Endodermal cell (in vitro differentiated cells): ENCODE data around the gene NPLOC4. TPM values are rescaled to one million over a fixed set of nuclear protein-coding genes. Genes with fewer than 3 reads are reported as not detected.

Source experiments
- DNase-seq: peaks from one replicate; pipeline ENCODE4 v3.0.0-alpha.2; 2017
- H3K27ac ChIP-seq: 2 replicates; pipeline ENCODE4 v1.5.1; 2013; ENCODE audit warnings: mild to moderate bottlenecking, low read depth, low read length, moderate library complexity
- H3K27me3 ChIP-seq: 2 replicates; pipeline ENCODE4 v1.6.1; 2013; ENCODE audit warnings: mild to moderate bottlenecking, low read length, moderate library complexity; ENCODE audit not compliant: insufficient read depth, control insufficient read depth, poor library complexity, severe bottlenecking
- H3K36me3 ChIP-seq: 2 replicates; pipeline ENCODE4 v1.7.0; 2013; ENCODE audit warnings: mild to moderate bottlenecking, low read length, moderate library complexity; ENCODE audit not compliant: control insufficient read depth, insufficient read depth
- H3K4me1 ChIP-seq: one replicate; pipeline ENCODE4 v1.7.0; 2013; ENCODE audit warnings: low read length; ENCODE audit not compliant: control insufficient read depth, insufficient read depth
- H3K4me3 ChIP-seq: 2 replicates; pipeline ENCODE4 v1.5.1; 2013; ENCODE audit warnings: mild to moderate bottlenecking, low read length, moderate library complexity
- H3K9ac ChIP-seq: 2 replicates; pipeline ENCODE4 v1.6.1; 2013; ENCODE audit warnings: mild to moderate bottlenecking, low read length, moderate library complexity; ENCODE audit not compliant: poor library complexity, severe bottlenecking; ENCODE audit errors: extremely low read depth
- H3K9me3 ChIP-seq: 2 replicates; pipeline ENCODE4 v1.6.1; 2013; ENCODE audit warnings: mild to moderate bottlenecking, low read length, moderate library complexity; ENCODE audit not compliant: control insufficient read depth
- H3K27ac Mint-ChIP-seq: 2 replicates; pipeline ENCODE4 v1.8.0; 2020; ENCODE audit warnings: mixed read lengths
- H3K27me3 Mint-ChIP-seq: 2 replicates; pipeline ENCODE4 v1.8.0; 2021; ENCODE audit warnings: mild to moderate bottlenecking, mixed read lengths; ENCODE audit not compliant: insufficient read depth
- H3K36me3 Mint-ChIP-seq: 2 replicates; pipeline ENCODE4 v1.8.0; 2020; ENCODE audit warnings: low read depth, mixed read lengths
- H3K4me1 Mint-ChIP-seq: 2 replicates; pipeline ENCODE4 v1.8.0; 2020; ENCODE audit warnings: mixed read lengths
- H3K4me3 Mint-ChIP-seq: 2 replicates; pipeline ENCODE4 v1.8.0; 2020; ENCODE audit warnings: mild to moderate bottlenecking, moderate library complexity, mixed read lengths
- H3K9me3 Mint-ChIP-seq: 2 replicates; pipeline ENCODE4 v1.8.0; 2020; ENCODE audit warnings: mild to moderate bottlenecking, mixed read lengths
- WGBS, 2 experiments: methylation state at CpG; one replicate each; pipeline versions ENCODE4 v1.1.5 to v1.1.7; 2013; ENCODE audit warnings: missing lambda C conversion rate in 2 of 2, mixed read lengths in 1 of 2; ENCODE audit not compliant: insufficient coverage in 1 of 2, insufficient read length in 1 of 2; 5-methylcytosine and 5-hydroxymethylcytosine counted together
- total RNA-seq, 2 donors: library from RNA; stranded (reverse); fragmentation: NEBNext Ultra II Directional in 1 of 2; extraction: Animal tissue kit (Norgen Biotek cat#: 25700) in 1 of 2; gene quantifications; 2 replicates in 1 of 2; 3 replicates in 1 of 2; pipeline ENCODE4 v1.2.1, GENCODE V29; 2021
- TF ChIP-seq, protein P1 (sequence below): fragments of 200-600 bp; sonication (generic); conservative IDR thresholded peaks from 2 replicates; pipeline ENCODE4 v1.5.0; 2021; ENCODE audit warnings: antibody characterized with exemption, mild to moderate bottlenecking

The NPLOC4 gene
- total RNA-seq, 2 donors from 2014 or later, result 113 to 118 TPM

DNA sequence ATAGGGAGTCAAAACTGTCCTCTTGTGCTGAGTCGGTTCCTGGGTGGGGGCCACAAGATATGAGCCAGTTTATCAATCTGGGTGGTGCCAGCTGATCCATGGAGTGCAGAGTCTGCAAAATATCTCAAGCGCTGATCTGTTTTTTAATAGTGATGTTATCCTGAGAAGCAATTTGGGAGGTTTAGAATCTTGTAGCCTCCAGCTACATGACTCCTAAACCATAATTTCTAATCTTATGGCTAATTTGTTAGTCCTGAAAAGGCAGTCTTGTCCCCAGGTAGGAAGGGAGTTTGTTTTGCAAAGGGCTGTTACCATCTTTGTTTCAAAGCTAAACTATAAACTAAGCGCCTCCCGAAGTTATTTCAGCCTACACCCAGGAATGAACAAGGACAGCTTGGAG lies 1.8 kb upstream of the NPLOC4 start:
- Histone ChIP-seq H3K4me1 (no peaks in the 10 kb centered on the region), H3K27me3 (no peaks in the 10 kb centered on the region), H3K27ac (no peak overlapping the region), H3K4me3 (no peak overlapping the region), H3K9ac (no peak overlapping the region), H3K36me3 (peaks cover 6% of the 10 kb centered on the region), H3K9me3 (no peaks in the 10 kb centered on the region)
- Mint-ChIP-seq H3K4me1 (peaks cover 5% of the 10 kb centered on the region), H3K27me3 (no peaks in the 10 kb centered on the region), H3K36me3 (peaks cover 7% of the 10 kb centered on the region), H3K9me3 (no peaks in the 10 kb centered on the region), H3K4me3 (no peak overlapping the region), H3K27ac (no peak overlapping the region)
- 98 to 100% methylated on average over 1 to 4 of the region's 4 CpGs for WGBS, 2 experiments
- no peak for DNase-seq
- TF ChIP-seq, protein P1, sequence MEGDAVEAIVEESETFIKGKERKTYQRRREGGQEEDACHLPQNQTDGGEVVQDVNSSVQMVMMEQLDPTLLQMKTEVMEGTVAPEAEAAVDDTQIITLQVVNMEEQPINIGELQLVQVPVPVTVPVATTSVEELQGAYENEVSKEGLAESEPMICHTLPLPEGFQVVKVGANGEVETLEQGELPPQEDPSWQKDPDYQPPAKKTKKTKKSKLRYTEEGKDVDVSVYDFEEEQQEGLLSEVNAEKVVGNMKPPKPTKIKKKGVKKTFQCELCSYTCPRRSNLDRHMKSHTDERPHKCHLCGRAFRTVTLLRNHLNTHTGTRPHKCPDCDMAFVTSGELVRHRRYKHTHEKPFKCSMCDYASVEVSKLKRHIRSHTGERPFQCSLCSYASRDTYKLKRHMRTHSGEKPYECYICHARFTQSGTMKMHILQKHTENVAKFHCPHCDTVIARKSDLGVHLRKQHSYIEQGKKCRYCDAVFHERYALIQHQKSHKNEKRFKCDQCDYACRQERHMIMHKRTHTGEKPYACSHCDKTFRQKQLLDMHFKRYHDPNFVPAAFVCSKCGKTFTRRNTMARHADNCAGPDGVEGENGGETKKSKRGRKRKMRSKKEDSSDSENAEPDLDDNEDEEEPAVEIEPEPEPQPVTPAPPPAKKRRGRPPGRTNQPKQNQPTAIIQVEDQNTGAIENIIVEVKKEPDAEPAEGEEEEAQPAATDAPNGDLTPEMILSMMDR, result no peak

DNA sequence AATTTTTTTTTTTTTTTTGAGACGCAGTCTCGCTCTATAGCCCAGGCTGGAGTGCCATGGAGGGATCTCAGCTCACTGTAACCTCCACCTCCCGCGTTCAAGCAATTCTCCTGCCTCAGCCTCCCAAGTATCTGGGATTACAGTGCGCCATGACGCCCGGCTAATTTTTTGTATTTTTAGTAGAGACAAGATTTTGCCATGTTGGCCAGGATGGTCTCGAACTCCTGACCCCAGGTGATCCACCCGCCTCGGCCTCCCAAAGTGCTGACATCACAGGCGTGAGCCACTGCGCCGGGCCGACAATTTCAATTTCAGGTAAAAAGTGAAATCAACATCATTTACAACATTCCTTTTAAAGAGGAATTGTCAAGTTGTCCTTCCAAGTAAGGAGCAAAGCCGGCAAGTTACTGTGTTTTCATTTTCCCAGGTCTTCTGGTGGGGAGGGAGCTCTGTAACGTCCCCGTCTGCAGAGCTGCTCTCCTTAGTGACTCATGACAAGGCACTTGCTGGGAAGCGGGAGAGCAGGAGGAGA lies 873 bp downstream of the NPLOC4 start:
- H3K27ac ChIP-seq, result peak overlapping the region; percentile 83
- 36 to 37% methylated on average over 15 to 17 of the region's 18 CpGs for WGBS, 2 experiments
- H3K9me3 ChIP-seq, result no peaks in the 10 kb centered on the region
- H3K9ac ChIP-seq, result peak overlapping the region; percentile 92
- Mint-ChIP-seq H3K27ac (peak overlapping the region; percentile 99), H3K9me3 (no peaks in the 10 kb centered on the region), H3K27me3 (no peaks in the 10 kb centered on the region), H3K4me1 (peaks cover 5% of the 10 kb centered on the region), H3K4me3 (peak overlapping the region; percentile 88), H3K36me3 (peaks cover 21% of the 10 kb centered on the region)
- H3K36me3 ChIP-seq, result peaks cover 16% of the 10 kb centered on the region
- DNase-seq, result no peak
- TF ChIP-seq, protein P1, result no peak
- H3K4me1 ChIP-seq, result no peaks in the 10 kb centered on the region
- H3K27me3 ChIP-seq, result no peaks in the 10 kb centered on the region
- peak overlapping the region; percentile 99 for H3K4me3 ChIP-seq

DNA sequence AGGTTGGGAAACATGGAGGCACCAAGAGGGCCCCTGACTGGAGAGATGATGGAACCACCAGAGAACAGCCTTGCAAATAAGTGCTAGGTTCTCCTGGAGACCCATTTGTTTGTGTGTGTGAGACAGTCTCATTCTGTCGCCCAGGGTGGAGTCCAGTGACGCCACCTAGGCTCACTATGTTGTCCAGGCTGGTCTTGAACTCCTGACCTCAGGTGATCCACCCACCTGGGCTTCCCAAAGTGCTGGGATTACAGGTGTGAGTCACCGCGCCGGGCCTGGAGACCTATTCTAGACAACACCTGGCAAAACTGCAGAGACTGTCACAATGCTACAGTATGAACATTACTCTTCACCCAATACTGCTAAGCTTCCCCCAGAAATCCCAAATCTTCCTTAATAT lies 1.5 kb downstream of the NPLOC4 start:
- H3K27me3 ChIP-seq, result no peaks in the 10 kb centered on the region
- H3K4me3 ChIP-seq, result peak overlapping the region; percentile 99
- H3K27ac ChIP-seq, result no peak overlapping the region
- H3K27ac Mint-ChIP-seq, result peak overlapping the region; percentile 99
- WGBS, 2 experiments, result 94 to 96% methylated on average over 5 of the region's 5 CpGs
- H3K36me3 ChIP-seq, result peaks cover 17% of the 10 kb centered on the region
- peak overlapping the region; percentile 92 for H3K9ac ChIP-seq
- peaks cover 23% of the 10 kb centered on the region for H3K36me3 Mint-ChIP-seq
- peaks cover 5% of the 10 kb centered on the region for H3K4me1 Mint-ChIP-seq
- TF ChIP-seq, protein P1, result no peak
- peak overlapping the region; percentile 88 for H3K4me3 Mint-ChIP-seq
- no peaks in the 10 kb centered on the region for H3K9me3 ChIP-seq
- no peaks in the 10 kb centered on the region for H3K9me3 Mint-ChIP-seq
- no peaks in the 10 kb centered on the region for H3K4me1 ChIP-seq
- no peaks in the 10 kb centered on the region for H3K27me3 Mint-ChIP-seq
- no peak for DNase-seq
